Mesenchymal stem cell (in vitro differentiated cells and primary cell): ENCODE results near the gene C13orf46.

ENCODE experiments used
- DNase-seq: peaks from one replicate; pipeline ENCODE4 v3.0.0-alpha.2; 2013
- H2AFZ ChIP-seq: one replicate; pipeline ENCODE4 v1.6.1; 2013; ENCODE audit warnings: low read depth, mild to moderate bottlenecking, control low read depth, inconsistent platforms, low read length, moderate library complexity
- H2AK5ac ChIP-seq: 2 replicates; pipeline ENCODE4 v1.6.1; 2013; ENCODE audit warnings: low read length, moderate library complexity, mild to moderate bottlenecking, inconsistent platforms; ENCODE audit not compliant: severe bottlenecking
- H2BK120ac ChIP-seq: one replicate; pipeline ENCODE4 v1.6.1; 2013; ENCODE audit warnings: low read depth, mild to moderate bottlenecking, inconsistent platforms, low read length, moderate library complexity
- H2BK12ac ChIP-seq, 2 experiments: one replicate each; pipeline ENCODE4 v1.6.1; 2013; ENCODE audit warnings: inconsistent platforms in 2 of 2, low read length in 2 of 2, mild to moderate bottlenecking in 2 of 2, moderate library complexity in 2 of 2, control low read depth in 1 of 2
- H2BK15ac ChIP-seq: one replicate; pipeline ENCODE4 v1.6.1; 2013; ENCODE audit warnings: mild to moderate bottlenecking, low read depth, inconsistent platforms; ENCODE audit not compliant: poor library complexity, severe bottlenecking
- H2BK5ac ChIP-seq: 2 replicates; pipeline ENCODE4 v1.6.1; 2013; ENCODE audit warnings: low read depth, mild to moderate bottlenecking, low read length, control low read depth, inconsistent platforms; ENCODE audit not compliant: poor library complexity, severe bottlenecking
- H3K14ac ChIP-seq, 2 experiments: one replicate each; pipeline ENCODE4 v1.6.1; 2013; ENCODE audit warnings: inconsistent platforms in 2 of 2, low read length in 2 of 2, control low read depth in 1 of 2, mild to moderate bottlenecking in 1 of 2, moderate library complexity in 1 of 2
- H3K18ac ChIP-seq, 2 experiments: one replicate each; pipeline ENCODE4 v1.6.1; 2013; ENCODE audit warnings: inconsistent platforms in 2 of 2, low read length in 2 of 2, control low read depth in 1 of 2, low read depth in 1 of 2, mild to moderate bottlenecking in 1 of 2
- H3K23ac ChIP-seq, 2 experiments: one replicate each; pipeline ENCODE4 v1.6.1; 2013; ENCODE audit warnings: inconsistent platforms in 2 of 2, low read length in 2 of 2, mild to moderate bottlenecking in 2 of 2, moderate library complexity in 2 of 2, control low read depth in 1 of 2
- H3K27ac ChIP-seq: 2 replicates; pipeline ENCODE4 v1.5.1; 2013; ENCODE audit warnings: mild to moderate bottlenecking, moderate library complexity, low read length, control low read depth, inconsistent platforms; ENCODE audit not compliant: poor library complexity, severe bottlenecking
- H3K27me3 ChIP-seq, 2 experiments: 2 replicates each; pipeline versions ENCODE4 v1.6.1 to v1.7.0; 2013; ENCODE audit warnings: low read length in 2 of 2, mild to moderate bottlenecking in 2 of 2, moderate library complexity in 2 of 2, control low read depth in 1 of 2, inconsistent platforms in 1 of 2; ENCODE audit not compliant: control insufficient read depth in 1 of 2, insufficient read depth in 1 of 2
- H3K36me3 ChIP-seq, 2 experiments: 2 replicates each; pipeline versions ENCODE4 v1.6.1 to v1.7.0; 2013; ENCODE audit warnings: low read length in 2 of 2, control low read depth in 1 of 2, inconsistent platforms in 1 of 2, low read depth in 1 of 2, mild to moderate bottlenecking in 1 of 2; ENCODE audit not compliant: insufficient read depth in 2 of 2, control insufficient read depth in 1 of 2
- H3K4ac ChIP-seq, 2 experiments: one replicate each; pipeline ENCODE4 v1.6.1; 2013; ENCODE audit warnings: inconsistent platforms in 2 of 2, low read length in 2 of 2, mild to moderate bottlenecking in 2 of 2, moderate library complexity in 2 of 2, control low read depth in 1 of 2, low read depth in 1 of 2
- H3K4me1 ChIP-seq: 2 replicates; pipeline ENCODE4 v1.6.1; 2013; ENCODE audit warnings: low read depth, low read length, control low read depth; ENCODE audit not compliant: control insufficient read depth, insufficient read depth
- H3K4me2 ChIP-seq: 2 replicates; pipeline ENCODE4 v1.6.1; 2013; ENCODE audit warnings: low read length, mild to moderate bottlenecking, inconsistent platforms; ENCODE audit not compliant: poor library complexity, severe bottlenecking
- H3K4me3 ChIP-seq, 2 experiments: 2 replicates each; pipeline versions ENCODE4 v1.5.1 to v1.7.0; 2013; ENCODE audit warnings: low read length in 2 of 2, mild to moderate bottlenecking in 2 of 2, control low read depth in 1 of 2, low read depth in 1 of 2; ENCODE audit not compliant: insufficient read depth in 1 of 2
- H3K79me1 ChIP-seq: replicated peaks from 2 replicates; pipeline ENCODE4 v1.6.1; 2013; ENCODE audit warnings: mild to moderate bottlenecking, control low read depth, low read length, inconsistent platforms; ENCODE audit not compliant: poor library complexity, severe bottlenecking
- H3K9ac ChIP-seq: 2 replicates; pipeline ENCODE4 v1.7.0; 2013; ENCODE audit warnings: mild to moderate bottlenecking, low read length, moderate library complexity
- H3K9me3 ChIP-seq: 2 replicates; pipeline ENCODE4 v1.7.0; 2013; ENCODE audit warnings: mild to moderate bottlenecking, low read length; ENCODE audit not compliant: control insufficient read depth
- H4K8ac ChIP-seq: one replicate; pipeline ENCODE4 v1.6.1; 2013; ENCODE audit warnings: inconsistent platforms, mild to moderate bottlenecking, low read length, moderate library complexity
- H4K91ac ChIP-seq: one replicate; pipeline ENCODE4 v1.6.1; 2013; ENCODE audit warnings: mild to moderate bottlenecking, low read length, inconsistent platforms
- WGBS: methylation state at CpG from one replicate; pipeline ENCODE4 v1.1.7; 2013; ENCODE audit warnings: mixed read lengths; 5-methylcytosine and 5-hydroxymethylcytosine counted together

Gene C13orf46

DNA sequence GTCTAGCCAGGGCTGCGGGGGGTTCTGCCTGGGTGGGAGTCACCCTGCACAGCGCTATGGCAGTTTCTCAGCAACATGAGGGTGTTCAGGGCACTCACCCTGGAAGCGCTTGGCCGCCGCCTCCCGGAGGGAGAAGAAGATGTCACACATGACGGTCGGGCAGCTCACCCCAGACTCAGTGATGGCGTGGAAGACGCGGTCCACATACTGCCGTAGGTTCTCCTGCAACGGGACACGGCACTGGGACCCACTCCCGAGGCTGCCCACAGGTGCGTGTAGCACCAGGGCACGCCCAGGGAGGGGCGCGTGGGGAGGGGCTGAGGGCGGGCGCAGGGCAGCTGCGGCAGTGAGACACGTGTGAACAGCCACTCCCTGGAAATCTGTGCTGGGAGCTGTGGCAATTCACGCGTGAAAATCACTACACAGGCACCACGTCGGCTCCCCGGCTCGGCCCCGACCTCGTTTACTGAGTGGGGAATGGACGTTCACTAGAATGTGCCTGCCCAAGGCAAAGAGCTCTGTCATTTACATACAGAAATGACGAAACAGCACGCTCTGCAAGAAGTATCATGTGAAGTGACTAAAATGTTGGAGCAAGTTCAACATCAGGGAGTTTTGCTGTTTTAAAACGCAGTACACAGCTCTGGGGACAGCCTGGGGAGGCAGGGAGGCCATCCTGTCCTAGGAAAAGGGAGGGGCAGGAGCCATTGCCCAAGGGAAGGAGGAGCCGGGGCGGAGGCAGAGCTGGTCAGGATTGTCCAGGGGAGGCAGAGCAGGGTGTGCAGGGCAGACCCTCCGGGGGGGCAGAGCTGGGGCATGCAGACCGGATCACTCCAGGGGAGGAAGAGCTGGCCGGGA is 41.5 kb upstream of the C13orf46 start:
- Histone ChIP-seq H3K9me3 (no peaks in the 10 kb centered on the region), H3K4ac (no peak overlapping the region), H3K4me3 (no peak overlapping the region), H3K36me3 (peaks cover 89 to 91% of the 10 kb centered on the region in 2 experiments), H3K27ac (no peak overlapping the region), H3K14ac (no peak overlapping the region), H4K8ac (peak overlapping the region; percentile 35), H3K79me1 (peaks cover 51% of the 10 kb centered on the region), H3K27me3 (no peaks in the 10 kb centered on the region), H2BK120ac (no peak overlapping the region), H2AK5ac (no peak overlapping the region), H3K4me2 (no peak overlapping the region), H3K4me1 (peaks cover 9% of the 10 kb centered on the region), H2BK15ac (no peak overlapping the region), H2AFZ (no peak overlapping the region), H3K9ac (peak overlapping the region; percentile 72), H3K18ac (no peak overlapping the region), H4K91ac (peak overlapping the region; percentile 43), H2BK5ac (no peak overlapping the region), H3K23ac (no peak overlapping the region), H2BK12ac (no peak overlapping the region)
- WGBS: 96% methylated on average over 40 of the region's 40 CpGs
- no peak for DNase-seq

DNA sequence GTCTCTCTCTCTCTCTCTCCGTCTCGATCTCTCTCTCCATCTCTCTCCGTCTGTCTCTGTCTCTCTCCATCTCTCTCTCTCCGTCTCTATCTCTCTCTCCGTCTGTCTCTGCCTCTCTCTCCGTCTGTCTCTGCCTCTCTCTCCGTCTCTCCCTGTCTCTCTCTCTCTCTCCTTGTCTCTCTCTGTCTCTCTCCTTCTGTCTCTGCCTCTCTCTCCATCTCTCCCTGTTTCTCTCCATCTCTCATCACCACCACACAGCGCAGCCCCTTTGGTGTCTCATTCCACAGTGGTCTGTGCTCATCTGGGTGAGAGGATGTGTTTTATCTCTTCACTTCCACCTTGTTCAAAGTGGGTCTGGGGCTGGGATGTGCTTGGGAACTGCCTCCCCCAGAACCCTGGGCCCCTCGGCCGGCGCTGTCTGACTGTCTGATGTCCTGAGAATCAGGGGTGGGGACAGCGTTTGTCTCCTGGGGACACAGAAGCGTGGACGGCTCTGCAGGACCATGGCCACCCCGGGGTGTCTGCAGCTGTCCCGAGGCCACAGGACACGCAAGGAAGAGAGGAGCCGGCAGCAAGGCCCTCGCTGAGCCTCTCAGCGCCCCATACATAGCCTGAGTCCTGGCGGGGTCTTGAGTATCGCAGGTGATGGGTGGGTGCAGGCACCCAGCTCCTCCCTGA is 40.2 kb upstream of the C13orf46 start:
- Histone ChIP-seq H3K36me3 (peaks cover 93 to 94% of the 10 kb centered on the region in 2 experiments), H3K79me1 (peaks cover 57% of the 10 kb centered on the region), H2BK15ac (no peak overlapping the region), H2AK5ac (no peak overlapping the region), H2BK5ac (no peak overlapping the region), H2BK120ac (no peak overlapping the region), H3K14ac (no peak overlapping the region), H3K4me1 (peaks cover 6% of the 10 kb centered on the region), H3K4ac (no peak overlapping the region), H4K91ac (no peak overlapping the region), H3K27ac (no peak overlapping the region), H2BK12ac (no peak overlapping the region), H3K27me3 (no peaks in the 10 kb centered on the region), H3K4me3 (no peak overlapping the region), H3K18ac (peak overlapping the region in 1 of 2 experiments; percentile 11), H3K23ac (no peak overlapping the region), H3K4me2 (no peak overlapping the region), H3K9me3 (no peaks in the 10 kb centered on the region), H4K8ac (peak overlapping the region; percentile 66), H2AFZ (no peak overlapping the region), H3K9ac (peak overlapping the region; percentile 72)
- 92% methylated on average over 22 of the region's 22 CpGs for WGBS
- DNase-seq: no peak

DNA sequence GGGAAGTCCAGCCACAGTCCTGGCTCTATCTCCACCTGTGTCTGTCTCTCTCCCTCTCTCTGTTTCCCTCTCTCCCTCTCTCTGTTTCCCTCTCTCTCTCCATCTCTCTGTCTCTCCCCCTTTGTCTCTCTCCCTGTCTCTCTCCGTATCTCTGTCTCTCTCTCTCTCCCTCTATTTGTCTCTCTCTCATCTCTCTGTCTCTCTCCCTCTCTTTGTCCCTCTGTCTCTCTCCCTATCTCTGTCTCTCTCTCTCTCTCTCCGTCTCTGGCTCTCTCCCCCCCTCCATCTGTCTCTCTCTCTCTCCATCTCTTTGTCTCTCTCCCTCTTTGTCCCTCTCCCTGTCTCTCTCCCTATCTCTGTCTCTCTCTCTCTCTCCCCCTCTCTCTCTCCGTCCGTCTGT is 39.5 kb upstream of the C13orf46 start:
- H3K27ac ChIP-seq: no peak overlapping the region
- no peak overlapping the region for H3K14ac ChIP-seq
- no peak overlapping the region for H3K18ac ChIP-seq
- H2AK5ac ChIP-seq: no peak overlapping the region
- no peak for DNase-seq
- H2BK15ac ChIP-seq: no peak overlapping the region
- H3K4me1 ChIP-seq: peaks cover 6% of the 10 kb centered on the region
- H3K23ac ChIP-seq: no peak overlapping the region
- peaks cover 54% of the 10 kb centered on the region for H3K79me1 ChIP-seq
- H3K4me2 ChIP-seq: no peak overlapping the region
- no peak overlapping the region for H2BK120ac ChIP-seq
- no peaks in the 10 kb centered on the region for H3K27me3 ChIP-seq
- H4K8ac ChIP-seq: no peak overlapping the region
- H2BK5ac ChIP-seq: no peak overlapping the region
- no peak overlapping the region for H3K4me3 ChIP-seq
- no peaks in the 10 kb centered on the region for H3K9me3 ChIP-seq
- no peak overlapping the region for H4K91ac ChIP-seq
- no peak overlapping the region for H2AFZ ChIP-seq
- WGBS: 83% methylated on average over 4 of the region's 4 CpGs
- H3K4ac ChIP-seq: no peak overlapping the region
- no peak overlapping the region for H3K9ac ChIP-seq
- no peak overlapping the region for H2BK12ac ChIP-seq
- H3K36me3 ChIP-seq: peaks cover 90 to 92% of the 10 kb centered on the region in 2 experiments

DNA sequence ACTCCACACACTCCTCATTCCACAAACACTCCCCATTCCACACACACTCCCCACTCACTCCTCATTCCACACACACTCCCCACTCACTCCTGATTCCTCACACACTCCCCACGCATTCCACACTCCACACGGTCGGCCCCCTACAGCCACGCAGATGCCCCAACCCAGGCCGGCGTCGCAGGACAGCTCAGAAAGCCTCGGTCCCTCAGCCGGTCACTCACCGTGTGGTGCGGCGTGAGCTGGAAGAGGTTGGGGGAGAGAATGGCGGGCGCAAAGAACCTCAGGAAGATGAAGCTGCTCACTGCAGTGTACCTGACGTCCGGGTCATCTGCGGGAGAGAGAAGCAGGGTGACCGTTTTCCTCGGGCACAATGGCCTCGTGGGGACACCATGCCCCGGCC is 39.0 kb upstream of the C13orf46 start:
- Histone ChIP-seq H3K27me3 (no peaks in the 10 kb centered on the region), H2AK5ac (no peak overlapping the region), H2BK12ac (no peak overlapping the region), H2BK5ac (no peak overlapping the region), H3K4me1 (peaks cover 6% of the 10 kb centered on the region), H3K4me3 (no peak overlapping the region), H3K23ac (no peak overlapping the region), H4K91ac (no peak overlapping the region), H2AFZ (no peak overlapping the region), H3K14ac (no peak overlapping the region), H3K4me2 (no peak overlapping the region), H3K9ac (no peak overlapping the region), H3K79me1 (peaks cover 53% of the 10 kb centered on the region), H3K27ac (no peak overlapping the region), H3K18ac (no peak overlapping the region), H2BK15ac (no peak overlapping the region), H3K4ac (no peak overlapping the region), H4K8ac (no peak overlapping the region), H2BK120ac (no peak overlapping the region), H3K9me3 (no peaks in the 10 kb centered on the region), H3K36me3 (peaks cover 86 to 88% of the 10 kb centered on the region in 2 experiments)
- WGBS: 96% methylated on average over 21 of the region's 21 CpGs
- no peak for DNase-seq
